HepG2 (cell line): ENCODE results near the gene ECSCR. TPM values are rescaled to one million over a fixed set of nuclear protein-coding genes. Genes with fewer than 3 reads are reported as not detected.

Experiments used
- ARID5B ChIP-seq: IDR thresholded peaks from 2 replicates; pipeline ENCODE4 v1.4.0; 2020; ENCODE audit warnings: mild to moderate bottlenecking, missing genetic modification reagents
- CEBPG ChIP-seq: IDR thresholded peaks from 2 replicates; pipeline ENCODE4 v1.6.1; 2016
- DPF2 ChIP-seq: sonication (generic); formaldehyde crosslinking; IDR thresholded peaks from 2 replicates; pipeline ENCODE4 v1.4.0; 2020; ENCODE audit warnings: mild to moderate bottlenecking, low read depth, missing genetic modification reagents, borderline replicate concordance
- HMGXB4 ChIP-seq, 2 experiments: sonication (generic) in 1 of 2; formaldehyde crosslinking in 1 of 2; IDR thresholded peaks; 2 replicates each; pipeline versions ENCODE4 v1.4.0 to v1.6.1; 2018 to 2020; ENCODE audit warnings: missing genetic modification reagents in 2 of 2, borderline replicate concordance in 1 of 2, low read depth in 1 of 2, mild to moderate bottlenecking in 1 of 2, missing biosample characterization in 1 of 2
- HNF4A ChIP-seq: sonication (generic); formaldehyde crosslinking; IDR thresholded peaks from 2 replicates; pipeline ENCODE4 v1.4.0; 2020; ENCODE audit warnings: missing genetic modification reagents
- HOXA3 ChIP-seq: sonication (generic); formaldehyde crosslinking; IDR thresholded peaks from 2 replicates; pipeline ENCODE4 v1.5.0; 2020; ENCODE audit warnings: missing genetic modification reagents
- KLF12 ChIP-seq: sonication (generic); formaldehyde crosslinking; IDR thresholded peaks from 2 replicates; pipeline ENCODE4 v1.4.0; 2020; ENCODE audit warnings: missing genetic modification reagents, borderline replicate concordance
- POLR2G ChIP-seq: fragments of 200-400 bp; formaldehyde crosslinking; IDR thresholded peaks from 2 replicates; pipeline ENCODE4 v1.6.1; 2018; ENCODE audit warnings: mild to moderate bottlenecking, low read depth, low read length, moderate library complexity
- ZNF501 ChIP-seq: sonication (generic); formaldehyde crosslinking; IDR thresholded peaks from 2 replicates; pipeline ENCODE4 v1.5.1; 2020; ENCODE audit warnings: mild to moderate bottlenecking, moderate library complexity, missing genetic modification reagents
- polyA plus RNA-seq, 8 experiments: library from polyadenylated mRNA; depleted of rRNA in 3 of 8; stranded (reverse) in 7 of 8; unstranded in 1 of 8; fragments of >200 nt; fragmentation: Illumina TruSeq in 4 of 8; extraction: Trizol in 4 of 8; gene quantifications; 2 replicates each; pipeline versions ENCODE4 v1.2.1 to v1.2.3, GENCODE V29; 2011 to 2016; ENCODE audit warnings: low read depth in 4 of 8, missing spikeins in 1 of 8, mixed read lengths in 1 of 8; ENCODE audit not compliant: insufficient read depth in 1 of 8
- total RNA-seq, 5 experiments: library from RNA; depleted of rRNA; stranded (reverse); fragments of >200 nt; fragmentation: Illumina TruSeq; extraction: Trizol; gene quantifications; 2 replicates each; pipeline ENCODE4 v1.2.3, GENCODE V29; 2016; ENCODE audit warnings: low read depth in 1 of 5

The ECSCR gene
- total and polyA plus RNA-seq, 2 of the 13 experiments (the other 11 are each of a cell fraction or from before 2014, with no cell fraction given): 0.18 TPM; not detected in 1

GRCh38 chr5:139504722-139505121 lies 42.2 kb upstream of the ECSCR start (continued):
- TF ChIP-seq ARID5B (CRISPR knock-in tag) (peak; percentile 39; the same call in 1 of the 2 replicates), KLF12 (CRISPR knock-in tag) (0 out of 2 replicates have a peak, but pooled peaks have one; percentile 40), HNF4A (peak; percentile 85), ZNF501 (CRISPR knock-in tag) (peak; percentile 40; the same call in 1 of the 2 replicates), HMGXB4 (CRISPR knock-in tag; IDR thresholded peaks at IDR 0.05; ENCODE audit: borderline replicate concordance in 1 of 2, low read depth in 1 of 2) (peak in 1 of 2 experiments; percentile 42; a peak in 2 of 4 replicates), CEBPG (CRISPR knock-in tag) (peak; percentile 80), DPF2 (0 out of 2 replicates have a peak, but pooled peaks have one; percentile 32), HOXA3 (CRISPR knock-in tag) (peak; percentile 18; the same call in 1 of the 2 replicates), POLR2G (peak; percentile 16; the same call in 1 of the 2 replicates)
